ENCODE data around the gene SNX25. TPM values are rescaled to one million over a fixed set of nuclear protein-coding genes. Genes with fewer than 3 reads are reported as not detected.
"Not testable (repeated sequence)": the region's sequence is repeated elsewhere in the genome, so short reads cannot be mapped to it uniquely, and the experiment has no call there.

Gene SNX25
- total RNA-seq, 1 donor from 2014 or later, result 13.9 TPM

- peaks cover 4% of the 10 kb centered on the region for H3K36me3 Mint-ChIP-seq (ENCODE audit: insufficient read depth)
- no peaks in the 10 kb centered on the region for H3K27me3 Mint-ChIP-seq
- no peak for DNase-seq (ENCODE audit: low spot score, unreplicated experiment)
- TF ChIP-seq, protein P1, sequence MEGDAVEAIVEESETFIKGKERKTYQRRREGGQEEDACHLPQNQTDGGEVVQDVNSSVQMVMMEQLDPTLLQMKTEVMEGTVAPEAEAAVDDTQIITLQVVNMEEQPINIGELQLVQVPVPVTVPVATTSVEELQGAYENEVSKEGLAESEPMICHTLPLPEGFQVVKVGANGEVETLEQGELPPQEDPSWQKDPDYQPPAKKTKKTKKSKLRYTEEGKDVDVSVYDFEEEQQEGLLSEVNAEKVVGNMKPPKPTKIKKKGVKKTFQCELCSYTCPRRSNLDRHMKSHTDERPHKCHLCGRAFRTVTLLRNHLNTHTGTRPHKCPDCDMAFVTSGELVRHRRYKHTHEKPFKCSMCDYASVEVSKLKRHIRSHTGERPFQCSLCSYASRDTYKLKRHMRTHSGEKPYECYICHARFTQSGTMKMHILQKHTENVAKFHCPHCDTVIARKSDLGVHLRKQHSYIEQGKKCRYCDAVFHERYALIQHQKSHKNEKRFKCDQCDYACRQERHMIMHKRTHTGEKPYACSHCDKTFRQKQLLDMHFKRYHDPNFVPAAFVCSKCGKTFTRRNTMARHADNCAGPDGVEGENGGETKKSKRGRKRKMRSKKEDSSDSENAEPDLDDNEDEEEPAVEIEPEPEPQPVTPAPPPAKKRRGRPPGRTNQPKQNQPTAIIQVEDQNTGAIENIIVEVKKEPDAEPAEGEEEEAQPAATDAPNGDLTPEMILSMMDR (IDR thresholded peaks at IDR 0.05; ENCODE audit: unreplicated experiment), result no peak
- no peaks in the 10 kb centered on the region for H3K9me3 Mint-ChIP-seq (ENCODE audit: low read depth)
- peak overlapping the region; percentile 94 for H3K27ac Mint-ChIP-seq
- peaks cover 29% of the 10 kb centered on the region for H3K4me1 Mint-ChIP-seq (ENCODE audit: low read depth)
- H3K4me3 Mint-ChIP-seq (ENCODE audit: low read depth), result peak overlapping the region; percentile 87
These were observed 6.4 kb upstream of the SNX25 start for GRCh38 chr4:185202984-185203485.

- peak within 1 kb of the TSS; percentile 87 for H3K4me3 Mint-ChIP-seq (ENCODE audit: low read depth)
- DNase-seq (ENCODE audit: low spot score, unreplicated experiment), result peak; percentile 47
- TF ChIP-seq, protein P1 (IDR thresholded peaks at IDR 0.05; ENCODE audit: unreplicated experiment), result no peak
- peak within 1 kb of the TSS; percentile 94 for H3K27ac Mint-ChIP-seq
- peaks cover 4% of the 10 kb centered on the region for H3K36me3 Mint-ChIP-seq (ENCODE audit: insufficient read depth)
- H3K27me3 Mint-ChIP-seq, result no peaks in the 10 kb centered on the region
- no peaks in the 10 kb centered on the region for H3K9me3 Mint-ChIP-seq (ENCODE audit: low read depth)
- H3K4me1 Mint-ChIP-seq (ENCODE audit: low read depth), result peaks cover 29% of the 10 kb centered on the region
These were observed 5.7 kb upstream of the SNX25 start, which contains the start of gene CFAP97 for GRCh38 chr4:185203486-185204237. Gene CFAP97, minus strand, starts transcription at chr4:185204000. Its CDS starts 12,804 bp downstream, at chr4:185191196.

DNA sequence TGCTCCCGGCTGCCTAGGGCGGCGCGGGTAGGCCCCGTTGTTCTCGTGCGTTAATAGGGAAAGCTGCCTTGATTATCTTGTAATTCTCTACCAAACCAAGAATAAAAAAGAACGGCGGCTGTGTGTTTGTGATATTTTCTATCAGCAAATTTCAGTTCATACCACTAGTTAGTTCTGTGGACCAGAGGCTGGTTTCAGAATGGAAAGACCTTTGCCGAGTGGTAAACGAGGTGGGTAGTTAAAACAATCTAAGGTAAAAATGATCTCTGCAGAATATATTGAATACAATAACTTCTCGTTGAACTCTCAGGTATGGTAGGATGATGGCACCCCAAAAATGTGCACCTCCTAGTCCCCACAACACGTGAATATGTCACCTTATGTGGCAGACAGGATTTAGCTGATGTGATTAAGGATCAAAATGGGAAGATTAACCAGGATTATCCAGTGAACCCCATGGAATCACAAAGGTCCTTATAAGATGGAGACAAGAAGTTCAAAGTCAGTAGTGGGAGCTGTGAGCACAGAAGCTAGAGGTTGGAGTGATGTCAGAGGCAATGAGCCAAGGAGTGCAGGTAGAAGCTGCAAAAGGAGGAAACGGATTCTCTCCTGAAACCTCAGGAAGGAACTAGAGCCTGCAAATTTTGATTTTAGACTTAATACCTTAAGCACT lies 5.0 kb upstream of the SNX25 start:
- Mint-ChIP-seq H3K4me1 (ENCODE audit: low read depth) (peaks cover 29% of the 10 kb centered on the region), H3K27ac (peak overlapping the region; percentile 74), H3K36me3 (ENCODE audit: insufficient read depth) (peaks cover 4% of the 10 kb centered on the region), H3K27me3 (no peaks in the 10 kb centered on the region), H3K4me3 (ENCODE audit: low read depth) (peak overlapping the region; percentile 65), H3K9me3 (ENCODE audit: low read depth) (no peaks in the 10 kb centered on the region)
- DNase-seq (ENCODE audit: low spot score, unreplicated experiment), result no peak
- TF ChIP-seq, protein P1 (IDR thresholded peaks at IDR 0.05; ENCODE audit: unreplicated experiment), result no peak

- H3K27ac Mint-ChIP-seq; H3K36me3 Mint-ChIP-seq (ENCODE audit: insufficient read depth); H3K9me3 Mint-ChIP-seq (ENCODE audit: low read depth); DNase-seq (ENCODE audit: low spot score, unreplicated experiment); H3K27me3 Mint-ChIP-seq; H3K4me3 Mint-ChIP-seq (ENCODE audit: low read depth): not testable (repeated sequence)
- H3K4me1 Mint-ChIP-seq (ENCODE audit: low read depth), result peaks cover 27% of the 10 kb centered on the region
These were observed 4.3 kb upstream of the SNX25 start for GRCh38 chr4:185205073-185205472.

DNA sequence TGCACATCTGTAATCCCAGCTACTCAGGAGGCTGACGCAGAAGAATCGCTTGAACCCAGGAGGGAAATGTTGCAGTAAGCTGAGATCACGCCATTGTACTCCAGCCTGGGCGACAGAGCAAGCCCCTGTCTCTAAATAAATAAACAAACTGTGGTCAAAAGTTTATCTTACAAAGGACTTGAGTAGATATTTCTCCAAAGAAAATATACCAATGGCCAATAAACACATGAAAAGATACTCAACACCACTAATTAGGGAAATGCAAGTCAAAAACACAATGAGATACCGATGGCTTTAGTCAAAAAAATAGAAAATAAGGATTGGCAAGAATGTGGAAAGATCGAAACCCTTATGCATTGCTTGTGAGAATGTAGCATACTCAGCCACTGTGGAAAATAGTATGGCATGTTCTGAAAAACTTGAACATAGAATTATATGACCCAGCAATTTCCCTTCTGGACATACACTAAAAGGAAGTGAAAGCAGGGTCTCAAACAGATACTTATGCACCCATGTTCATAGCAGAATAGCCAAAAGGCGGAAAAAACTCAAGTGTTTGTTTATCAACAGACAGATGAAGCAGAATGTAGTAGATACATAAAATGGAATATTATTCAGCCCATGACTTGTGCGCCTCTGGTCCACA lies 3.6 kb upstream of the SNX25 start:
- H3K4me1 Mint-ChIP-seq (ENCODE audit: low read depth), result peaks cover 25% of the 10 kb centered on the region
- no peak overlapping the region for H3K4me3 Mint-ChIP-seq (ENCODE audit: low read depth)
- TF ChIP-seq, protein P1 (IDR thresholded peaks at IDR 0.05; ENCODE audit: unreplicated experiment), result no peak
- no peak for DNase-seq (ENCODE audit: low spot score, unreplicated experiment)
- no peaks in the 10 kb centered on the region for H3K36me3 Mint-ChIP-seq (ENCODE audit: insufficient read depth)
- no peak overlapping the region for H3K27ac Mint-ChIP-seq
- H3K9me3 Mint-ChIP-seq (ENCODE audit: low read depth), result no peaks in the 10 kb centered on the region
- no peaks in the 10 kb centered on the region for H3K27me3 Mint-ChIP-seq

All from progenitor cell of endocrine pancreas (in vitro differentiated cells).